ENCODE results near the gene PA2G4.

Gene PA2G4

GRCh38 chr12:56161690-56162351 lies 57.5 kb downstream of the PA2G4 start:
- TF ChIP-seq JUND (IDR thresholded peaks at IDR 0.05; ENCODE audit: low read depth): no peak
- in situ Hi-C loops (cut with HindIII; ENCODE audit: low pct_unique_long_range_greater_than_20kb, low sequenced_read_pairs): no loop called here
- no peak for DNase-seq (ENCODE audit: low read depth in 1 of 2, low spot score in 1 of 2)

GRCh38 chr12:56162468-56163290 lies 58.3 kb downstream of the PA2G4 start:
- no peak for TF ChIP-seq JUND (IDR thresholded peaks at IDR 0.05; ENCODE audit: low read depth)
- in situ Hi-C loops (cut with HindIII; ENCODE audit: low pct_unique_long_range_greater_than_20kb, low sequenced_read_pairs): no loop called here
- no peak for DNase-seq (ENCODE audit: low read depth in 1 of 2, low spot score in 1 of 2)
